ENCODE results near the gene OR10G3. TPM values are rescaled to one million over a fixed set of nuclear protein-coding genes. Genes with fewer than 3 reads are reported as not detected.

Gene OR10G3
- total and polyA plus RNA-seq, 2 of the 13 experiments (the other 11 are each of a cell fraction or from before 2014, with no cell fraction given), result not detected

DNA sequence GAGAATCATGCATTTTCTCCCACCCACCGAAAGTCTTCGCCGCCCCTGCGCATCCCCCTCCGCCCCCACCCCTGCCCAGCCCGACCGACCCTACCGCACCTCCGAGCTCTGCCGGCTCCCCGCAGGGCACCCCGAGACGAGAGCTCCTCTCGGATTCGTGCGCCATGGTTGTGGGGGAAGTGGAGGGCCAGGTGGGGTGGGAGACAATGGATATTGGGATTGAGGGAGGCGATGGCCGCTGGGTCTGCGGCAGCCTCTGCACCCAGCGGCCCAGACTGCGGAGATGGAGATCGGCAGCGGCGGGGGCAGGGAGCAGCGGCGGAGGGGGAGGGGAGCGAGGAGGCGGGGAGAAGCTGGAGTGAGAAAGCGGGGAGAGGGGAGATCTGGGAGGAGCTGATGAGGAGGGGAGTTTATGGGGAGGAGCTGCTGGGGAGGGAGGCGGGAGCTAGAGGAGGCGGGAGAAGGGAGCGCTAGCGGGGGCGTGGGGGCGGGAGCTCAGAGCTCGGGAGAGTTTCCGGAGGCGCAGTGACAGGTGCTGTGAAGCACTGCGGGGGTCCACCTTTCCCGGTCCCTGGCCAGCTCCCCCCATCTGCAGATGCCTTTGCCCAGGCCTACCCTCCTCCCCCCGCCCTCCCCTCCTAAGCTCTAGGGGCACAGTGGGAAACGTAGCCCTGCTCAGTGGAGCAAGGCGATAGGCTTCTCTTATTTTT, 53.8 kb downstream of the OR10G3 start, which contains the start of gene SALL2 (continued):
- TF ChIP-seq, protein P1, sequence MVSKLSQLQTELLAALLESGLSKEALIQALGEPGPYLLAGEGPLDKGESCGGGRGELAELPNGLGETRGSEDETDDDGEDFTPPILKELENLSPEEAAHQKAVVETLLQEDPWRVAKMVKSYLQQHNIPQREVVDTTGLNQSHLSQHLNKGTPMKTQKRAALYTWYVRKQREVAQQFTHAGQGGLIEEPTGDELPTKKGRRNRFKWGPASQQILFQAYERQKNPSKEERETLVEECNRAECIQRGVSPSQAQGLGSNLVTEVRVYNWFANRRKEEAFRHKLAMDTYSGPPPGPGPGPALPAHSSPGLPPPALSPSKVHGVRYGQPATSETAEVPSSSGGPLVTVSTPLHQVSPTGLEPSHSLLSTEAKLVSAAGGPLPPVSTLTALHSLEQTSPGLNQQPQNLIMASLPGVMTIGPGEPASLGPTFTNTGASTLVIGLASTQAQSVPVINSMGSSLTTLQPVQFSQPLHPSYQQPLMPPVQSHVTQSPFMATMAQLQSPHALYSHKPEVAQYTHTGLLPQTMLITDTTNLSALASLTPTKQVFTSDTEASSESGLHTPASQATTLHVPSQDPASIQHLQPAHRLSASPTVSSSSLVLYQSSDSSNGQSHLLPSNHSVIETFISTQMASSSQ (IDR thresholded peaks at IDR 0.05; ENCODE audit: low read depth), result no peak
- TF ChIP-seq, protein P1 (CRISPR knock-in tag; IDR thresholded peaks at IDR 0.05; ENCODE audit: borderline replicate concordance), result no peak; the same call in 1 of the 2 replicates
- TF ChIP-seq, protein P2, sequence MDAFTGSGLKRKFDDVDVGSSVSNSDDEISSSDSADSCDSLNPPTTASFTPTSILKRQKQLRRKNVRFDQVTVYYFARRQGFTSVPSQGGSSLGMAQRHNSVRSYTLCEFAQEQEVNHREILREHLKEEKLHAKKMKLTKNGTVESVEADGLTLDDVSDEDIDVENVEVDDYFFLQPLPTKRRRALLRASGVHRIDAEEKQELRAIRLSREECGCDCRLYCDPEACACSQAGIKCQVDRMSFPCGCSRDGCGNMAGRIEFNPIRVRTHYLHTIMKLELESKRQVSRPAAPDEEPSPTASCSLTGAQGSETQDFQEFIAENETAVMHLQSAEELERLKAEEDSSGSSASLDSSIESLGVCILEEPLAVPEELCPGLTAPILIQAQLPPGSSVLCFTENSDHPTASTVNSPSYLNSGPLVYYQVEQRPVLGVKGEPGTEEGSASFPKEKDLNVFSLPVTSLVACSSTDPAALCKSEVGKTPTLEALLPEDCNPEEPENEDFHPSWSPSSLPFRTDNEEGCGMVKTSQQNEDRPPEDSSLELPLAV (CRISPR knock-in tag; conservative IDR thresholded peaks at IDR 0.05; ENCODE audit: low read depth), result no peak
- TF ChIP-seq, protein P3, sequence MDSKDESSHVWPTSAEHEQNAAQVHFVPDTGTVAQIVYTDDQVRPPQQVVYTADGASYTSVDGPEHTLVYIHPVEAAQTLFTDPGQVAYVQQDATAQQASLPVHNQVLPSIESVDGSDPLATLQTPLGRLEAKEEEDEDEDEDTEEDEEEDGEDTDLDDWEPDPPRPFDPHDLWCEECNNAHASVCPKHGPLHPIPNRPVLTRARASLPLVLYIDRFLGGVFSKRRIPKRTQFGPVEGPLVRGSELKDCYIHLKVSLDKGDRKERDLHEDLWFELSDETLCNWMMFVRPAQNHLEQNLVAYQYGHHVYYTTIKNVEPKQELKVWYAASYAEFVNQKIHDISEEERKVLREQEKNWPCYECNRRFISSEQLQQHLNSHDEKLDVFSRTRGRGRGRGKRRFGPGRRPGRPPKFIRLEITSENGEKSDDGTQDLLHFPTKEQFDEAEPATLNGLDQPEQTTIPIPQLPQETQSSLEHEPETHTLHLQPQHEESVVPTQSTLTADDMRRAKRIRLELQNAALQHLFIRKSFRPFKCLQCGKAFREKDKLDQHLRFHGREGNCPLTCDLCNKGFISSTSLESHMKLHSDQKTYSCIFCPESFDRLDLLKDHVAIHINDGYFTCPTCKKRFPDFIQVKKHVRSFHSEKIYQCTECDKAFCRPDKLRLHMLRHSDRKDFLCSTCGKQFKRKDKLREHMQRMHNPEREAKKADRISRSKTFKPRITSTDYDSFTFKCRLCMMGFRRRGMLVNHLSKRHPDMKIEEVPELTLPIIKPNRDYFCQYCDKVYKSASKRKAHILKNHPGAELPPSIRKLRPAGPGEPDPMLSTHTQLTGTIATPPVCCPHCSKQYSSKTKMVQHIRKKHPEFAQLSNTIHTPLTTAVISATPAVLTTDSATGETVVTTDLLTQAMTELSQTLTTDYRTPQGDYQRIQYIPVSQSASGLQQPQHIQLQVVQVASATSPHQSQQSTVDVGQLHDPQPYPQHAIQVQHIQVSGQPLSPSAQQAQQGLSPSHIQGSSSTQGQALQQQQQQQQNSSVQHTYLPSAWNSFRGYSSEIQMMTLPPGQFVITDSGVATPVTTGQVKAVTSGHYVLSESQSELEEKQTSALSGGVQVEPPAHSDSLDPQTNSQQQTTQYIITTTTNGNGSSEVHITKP (CRISPR knock-in tag; IDR thresholded peaks at IDR 0.05; ENCODE audit: low read depth), result peak; percentile 96
- TF ChIP-seq ZNF530 (CRISPR knock-in tag; IDR thresholded peaks at IDR 0.05; ENCODE audit: low read depth) (no peak), NCOA2 (CRISPR knock-in tag; IDR thresholded peaks at IDR 0.05) (no peak; the same call in 1 of the 2 replicates), TP53 (CRISPR knock-in tag; conservative IDR thresholded peaks at IDR 0.05) (no peak), NRL (CRISPR knock-in tag; IDR thresholded peaks at IDR 0.05; ENCODE audit: borderline replicate concordance) (no peak), SKI (IDR thresholded peaks at IDR 0.05; ENCODE audit: partially characterized antibody) (no peak), ZNF33B (CRISPR knock-in tag; IDR thresholded peaks at IDR 0.05) (no peak), PRMT3 (CRISPR knock-in tag; IDR thresholded peaks at IDR 0.05; ENCODE audit: borderline replicate concordance, low read depth) (no peak)
- TF ChIP-seq, protein P4, sequence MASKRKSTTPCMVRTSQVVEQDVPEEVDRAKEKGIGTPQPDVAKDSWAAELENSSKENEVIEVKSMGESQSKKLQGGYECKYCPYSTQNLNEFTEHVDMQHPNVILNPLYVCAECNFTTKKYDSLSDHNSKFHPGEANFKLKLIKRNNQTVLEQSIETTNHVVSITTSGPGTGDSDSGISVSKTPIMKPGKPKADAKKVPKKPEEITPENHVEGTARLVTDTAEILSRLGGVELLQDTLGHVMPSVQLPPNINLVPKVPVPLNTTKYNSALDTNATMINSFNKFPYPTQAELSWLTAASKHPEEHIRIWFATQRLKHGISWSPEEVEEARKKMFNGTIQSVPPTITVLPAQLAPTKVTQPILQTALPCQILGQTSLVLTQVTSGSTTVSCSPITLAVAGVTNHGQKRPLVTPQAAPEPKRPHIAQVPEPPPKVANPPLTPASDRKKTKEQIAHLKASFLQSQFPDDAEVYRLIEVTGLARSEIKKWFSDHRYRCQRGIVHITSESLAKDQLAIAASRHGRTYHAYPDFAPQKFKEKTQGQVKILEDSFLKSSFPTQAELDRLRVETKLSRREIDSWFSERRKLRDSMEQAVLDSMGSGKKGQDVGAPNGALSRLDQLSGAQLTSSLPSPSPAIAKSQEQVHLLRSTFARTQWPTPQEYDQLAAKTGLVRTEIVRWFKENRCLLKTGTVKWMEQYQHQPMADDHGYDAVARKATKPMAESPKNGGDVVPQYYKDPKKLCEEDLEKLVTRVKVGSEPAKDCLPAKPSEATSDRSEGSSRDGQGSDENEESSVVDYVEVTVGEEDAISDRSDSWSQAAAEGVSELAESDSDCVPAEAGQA (IDR thresholded peaks at IDR 0.05; ENCODE audit: low read depth), result 0 out of 2 replicates have a peak, but pooled peaks have one; percentile 45
- TF ChIP-seq, protein P4 (CRISPR knock-in tag; IDR thresholded peaks at IDR 0.05; ENCODE audit: borderline replicate concordance), result no peak

Measured in HepG2 (cell line).